COR-L47 (cell line): Measurements from ENCODE around the gene SYCE3.

Experiments
- DNase-seq: peaks from one replicate; lab custom pipeline; 2025; lab: John Stamatoyannopoulos, UW

SYCE3 gene

GRCh38 chr22:50600538-50600937, 37.8 kb upstream of the SYCE3 start, which contains the start of gene MAPK8IP2:
MAPK8IP2 (plus strand) TSS chr22:50600793; CDS start chr22:50600819, 26 bp downstream.
- peak; percentile 60 for DNase-seq

DNA sequence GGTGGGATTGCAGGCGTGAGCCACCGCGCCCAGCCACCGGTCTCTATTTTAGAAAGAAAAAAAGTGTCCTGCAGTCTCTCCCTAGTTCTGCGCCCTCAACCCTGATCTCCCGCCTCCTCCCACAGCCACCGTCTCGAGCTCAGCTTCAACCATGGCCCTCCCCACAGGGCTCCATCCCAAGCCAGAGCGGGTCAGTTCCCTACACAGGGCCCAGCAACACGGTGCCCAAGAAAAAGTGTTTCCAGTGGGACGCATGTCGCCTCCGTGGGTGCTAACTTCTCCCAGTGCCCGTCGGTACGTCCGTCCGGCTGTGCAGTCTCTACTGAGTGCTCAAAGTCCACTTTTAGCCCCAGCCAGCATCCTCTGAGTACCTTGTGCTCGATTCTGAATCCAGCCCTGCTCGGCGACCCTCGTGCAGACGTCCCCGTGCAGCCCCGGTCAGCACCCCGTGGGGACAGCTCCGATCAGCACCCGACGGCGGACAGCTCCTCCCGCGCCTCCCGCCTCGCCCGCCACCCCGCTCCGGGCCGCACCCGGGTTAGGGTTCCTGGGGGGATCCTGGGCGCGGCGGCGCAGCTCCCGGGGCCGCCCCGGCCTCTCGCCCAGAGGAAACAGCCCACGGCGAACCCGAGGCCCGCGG, 37.2 kb upstream of the SYCE3 start:
- no peak for DNase-seq

DNA sequence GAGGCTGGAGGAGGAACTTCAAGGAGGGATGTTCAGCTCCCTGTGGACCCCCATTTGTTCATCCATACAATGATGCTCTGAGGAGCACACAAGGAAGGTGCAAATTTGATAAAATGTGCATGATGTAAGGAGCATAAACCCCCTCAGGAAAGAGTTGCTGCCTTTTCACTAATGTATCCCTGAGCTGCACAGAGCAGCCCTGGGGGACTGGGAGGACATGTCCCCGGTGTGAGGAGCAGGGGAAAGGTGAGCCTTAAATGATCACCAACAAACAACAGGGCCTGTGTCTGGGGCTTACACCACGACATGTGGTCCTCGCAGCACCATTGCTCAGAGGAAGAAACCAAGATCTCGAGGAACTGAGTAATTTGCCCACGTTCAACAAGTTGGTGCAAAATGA, 34.4 kb upstream of the SYCE3 start:
- no peak for DNase-seq

DNA sequence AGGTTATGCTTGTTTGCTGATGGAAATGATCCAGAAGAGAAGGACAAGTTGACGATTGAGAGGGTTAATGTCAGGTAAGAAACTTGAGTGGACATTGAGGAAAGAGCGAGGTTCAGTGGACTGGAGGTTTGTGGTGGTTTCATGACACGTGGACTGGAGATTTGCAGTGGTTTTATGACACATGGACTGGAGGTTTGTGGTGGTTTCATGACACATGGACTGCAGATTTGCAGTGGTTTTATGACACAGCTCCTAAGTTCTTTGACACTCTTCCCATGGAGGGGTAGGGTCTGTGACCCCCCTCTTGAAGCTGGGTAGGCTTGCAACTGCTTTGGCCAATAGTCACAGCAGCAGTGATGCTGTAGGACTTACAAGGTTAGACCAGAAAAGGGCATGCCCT, 32.5 kb upstream of the SYCE3 start:
- no peak for DNase-seq

DNA sequence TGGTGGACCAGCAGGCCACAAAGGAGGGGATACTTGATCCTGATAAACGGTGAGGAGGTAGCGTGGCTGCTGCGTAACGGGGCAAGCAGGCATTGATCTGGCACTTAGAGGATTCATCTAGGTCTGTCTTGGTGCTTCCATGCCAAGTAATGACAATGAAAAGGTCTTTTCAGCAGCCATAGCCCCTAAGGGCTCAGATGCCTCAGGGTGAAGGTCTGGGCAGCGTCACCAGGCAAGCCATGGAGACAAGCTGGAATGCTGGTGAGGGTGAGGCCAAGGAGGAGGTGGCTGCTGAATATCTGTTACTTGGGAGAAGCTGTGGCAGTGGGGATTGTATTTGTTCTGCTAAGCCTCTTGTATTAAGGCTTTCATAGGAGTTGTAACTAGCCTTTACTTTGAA, 24.7 kb upstream of the SYCE3 start:
- DNase-seq, result no peak

DNA sequence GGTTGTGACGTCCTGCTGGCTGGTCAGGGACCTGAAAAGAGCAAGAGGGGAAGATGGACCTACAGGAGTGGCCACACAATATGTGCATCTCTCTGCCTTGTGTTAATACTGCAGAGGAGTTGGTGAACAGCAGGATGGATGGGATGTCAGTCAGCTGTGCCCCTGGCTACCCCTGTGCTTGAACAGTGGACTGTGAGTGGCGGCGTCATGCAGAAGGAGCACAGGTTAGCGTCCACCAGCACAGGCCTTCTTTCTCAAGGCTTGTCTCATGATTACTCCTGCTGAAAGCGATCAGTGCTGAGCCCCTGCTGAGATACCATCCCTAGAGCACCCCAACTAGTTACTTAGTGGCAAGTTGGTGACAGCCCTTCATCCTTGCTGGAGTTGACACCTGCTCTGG, 23.7 kb upstream of the SYCE3 start:
- DNase-seq, result no peak

- no peak for DNase-seq
Observed at GRCh38 chr22:50585781-50586180, 23.1 kb upstream of the SYCE3 start.

DNA sequence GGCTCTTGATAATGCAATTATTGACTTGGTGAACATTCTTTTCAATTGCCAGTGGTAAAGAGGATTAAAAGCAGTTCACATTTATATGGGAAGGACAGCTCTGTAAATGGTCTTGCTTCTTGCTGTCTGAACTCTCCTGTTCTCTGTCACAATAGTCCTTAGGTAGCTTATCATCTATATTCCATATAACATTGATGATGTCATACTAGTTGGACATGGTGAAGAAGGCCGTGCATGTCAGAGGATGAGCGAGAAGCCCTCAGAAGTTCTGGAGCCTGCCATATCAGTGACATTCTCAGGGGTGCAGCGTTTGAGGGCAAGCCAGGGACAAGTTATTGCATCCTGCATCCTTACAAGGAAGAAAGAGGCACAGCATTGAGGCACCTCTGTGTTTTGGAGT, 22.5 kb upstream of the SYCE3 start:
- DNase-seq, result no peak

- no peak for DNase-seq
Observed at GRCh38 chr22:50584106-50585096, 21.7 kb upstream of the SYCE3 start.

- DNase-seq, result no peak
Observed at GRCh38 chr22:50583294-50583861, 20.7 kb upstream of the SYCE3 start.

DNA sequence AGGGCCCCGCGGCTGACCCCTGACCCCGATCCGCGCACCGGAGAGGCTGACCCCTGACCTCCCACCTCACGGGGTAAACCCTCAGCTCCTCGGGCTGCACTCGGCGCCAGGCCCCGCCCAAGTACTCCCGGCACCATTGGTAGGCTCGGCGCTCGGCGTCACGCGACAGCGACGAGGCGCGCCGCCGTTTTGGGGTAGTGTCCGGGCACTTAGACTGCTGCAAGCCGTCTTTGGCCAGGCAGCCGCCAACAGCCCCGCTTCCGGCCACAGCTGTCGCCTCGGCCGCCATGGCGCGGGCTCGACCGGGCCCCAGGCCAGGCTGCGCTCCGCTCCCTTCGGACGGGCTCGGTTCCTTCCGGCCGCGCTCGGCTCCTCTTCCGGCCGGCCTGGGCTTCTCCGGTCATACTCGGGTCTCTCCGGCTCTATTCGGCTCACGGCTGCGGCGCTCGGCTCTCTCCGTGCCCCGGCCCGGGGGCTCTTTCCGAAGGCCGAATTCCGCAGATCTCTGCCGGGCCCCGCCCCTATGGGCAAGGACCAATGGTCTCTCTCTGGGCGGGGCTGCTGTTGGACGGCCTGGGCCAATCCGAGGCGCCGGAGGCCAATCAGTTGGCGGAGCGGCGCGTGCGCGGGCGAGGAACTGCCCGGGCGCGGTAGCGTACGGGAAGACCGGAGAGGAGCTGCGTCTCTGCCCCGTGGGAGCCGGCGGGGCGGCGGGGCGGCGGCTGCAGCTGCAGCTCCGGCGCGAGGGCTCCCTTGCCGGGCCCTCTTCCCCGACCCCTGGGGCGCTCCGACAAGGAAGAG, 20.0 kb upstream of the SYCE3 start, which contains the start of gene CHKB:
TSS of gene CHKB (minus strand) at position 357 of the 801 bp plus-strand sequence. CDS start at position 289, 68 bp downstream.
- DNase-seq, result peak; percentile 99

DNA sequence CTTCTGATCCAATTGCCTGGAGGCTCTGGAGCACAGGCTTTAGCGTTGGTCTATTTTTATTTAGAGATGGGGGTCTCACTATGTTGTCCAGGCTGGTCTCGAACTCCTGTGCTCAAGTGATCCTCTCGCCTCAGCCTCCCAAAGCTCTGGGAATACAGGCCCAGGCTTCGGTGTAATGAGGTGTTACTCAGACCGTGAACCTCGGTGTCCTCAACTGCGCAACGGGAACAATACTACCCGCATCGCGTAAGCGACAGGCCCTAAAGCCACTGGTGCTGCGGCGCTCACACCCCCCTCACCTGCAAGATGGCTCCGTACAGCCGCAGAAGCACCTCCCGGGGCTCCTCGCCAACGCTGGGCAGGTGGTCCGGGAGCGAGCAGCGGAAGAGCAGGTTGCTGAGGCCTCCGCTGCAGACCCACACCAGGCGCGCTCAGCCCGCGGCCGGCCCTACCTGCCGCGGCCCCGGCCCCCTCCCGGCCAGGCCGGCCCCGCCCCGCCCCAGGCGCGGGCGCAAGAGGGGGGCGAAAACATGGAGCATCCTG, 19.3 kb upstream of the SYCE3 start:
- DNase-seq, result peak; percentile 52

- no peak for DNase-seq
Observed at GRCh38 chr22:50581031-50581949, 18.6 kb upstream of the SYCE3 start.

- DNase-seq, result no peak
Observed at GRCh38 chr22:50579752-50580151, 17.0 kb upstream of the SYCE3 start.

GRCh38 chr22:50578776-50579310, 16.1 kb upstream of the SYCE3 start:
- DNase-seq, result no peak

- DNase-seq, result no peak
Observed at GRCh38 chr22:50577987-50578775, 15.5 kb upstream of the SYCE3 start, which contains the start of gene CPT1B. CPT1B (minus strand) TSS chr22:50578427; CDS start chr22:50577915, 512 bp downstream.

DNA sequence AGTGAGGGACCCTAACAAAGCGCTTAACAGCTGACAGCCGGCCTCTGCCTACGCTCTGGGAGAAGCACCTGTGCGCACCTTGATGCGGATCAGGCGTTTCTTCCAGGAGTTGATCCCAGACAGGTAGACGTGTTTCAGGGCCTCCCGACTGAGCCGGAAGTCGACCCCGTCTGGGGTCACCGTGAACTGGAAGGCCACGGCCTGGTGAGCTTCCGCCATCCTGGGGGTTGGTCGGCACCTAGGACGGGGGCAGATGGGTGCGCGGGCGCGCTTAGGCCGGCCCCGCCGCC, 14.9 kb upstream of the SYCE3 start:
- DNase-seq, result no peak

DNA sequence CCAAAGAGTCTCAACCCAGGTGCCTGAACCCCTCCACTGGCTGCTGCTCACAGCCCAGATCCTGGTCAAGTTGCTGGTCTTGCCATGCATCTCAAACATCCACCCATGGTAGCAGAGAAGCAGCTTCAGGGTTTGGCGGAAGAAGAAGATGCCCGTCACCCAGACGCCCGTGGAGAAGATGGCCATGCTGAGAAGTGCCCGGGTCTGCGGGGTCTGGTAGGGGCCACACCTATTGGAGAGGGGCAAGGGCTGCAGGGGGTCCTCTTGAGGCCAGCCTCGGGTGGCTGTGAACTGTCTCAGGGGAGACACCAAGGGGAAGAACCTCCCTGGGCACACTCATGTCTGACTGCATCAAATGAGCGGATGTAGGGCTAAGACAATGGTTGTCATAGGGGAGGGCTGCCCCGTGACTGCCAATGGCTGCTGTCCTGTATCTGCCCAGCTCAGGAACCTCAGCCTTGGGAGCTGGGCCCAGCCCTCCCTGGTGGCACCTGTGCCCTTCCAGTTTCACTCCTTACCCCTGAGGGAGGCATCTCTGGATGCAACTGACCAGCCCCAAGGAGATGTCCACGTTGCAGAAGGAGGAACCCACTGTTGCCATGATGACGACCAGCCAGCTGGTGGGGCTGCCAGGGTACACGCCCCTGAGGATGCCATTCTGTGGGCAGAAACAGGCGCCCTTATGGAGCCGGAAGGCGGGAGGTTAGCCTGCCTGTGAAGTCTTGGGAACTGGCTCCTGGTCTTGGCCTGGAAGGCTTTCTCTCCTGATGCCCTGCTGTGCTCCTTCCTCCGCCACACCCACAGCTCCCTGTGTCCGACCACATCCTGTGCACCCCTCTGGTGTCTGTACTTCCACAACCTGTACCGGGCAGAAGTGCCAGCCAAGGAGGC, 14.3 kb upstream of the SYCE3 start:
- no peak for DNase-seq
